Vagina (tissue), 2 donors: ENCODE measurements around the gene DRGX.

ENCODE experiments used
- POLR2AphosphoS5 ChIP-seq, 2 donors: sonication (generic); formaldehyde crosslinking; IDR thresholded peaks; one replicate each; pipeline ENCODE4 v1.9.0; 2017; ENCODE audit warnings: antibody characterized with exemption in 2 of 2, mild to moderate bottlenecking in 2 of 2, low read depth in 1 of 2; ENCODE audit not compliant: insufficient read depth in 1 of 2
- TF ChIP-seq, protein P1 (sequence below), 3 experiments: fragments of 450-650 bp in 2 of 3; fragments of 200-600 bp in 1 of 3; sonication (generic) in 1 of 3; IDR thresholded peaks; one replicate each; pipeline ENCODE4 v1.5.1; 2017 to 2019; ENCODE audit warnings: antibody characterized with exemption in 3 of 3, mild to moderate bottlenecking in 2 of 3, moderate library complexity in 2 of 3

DNA sequence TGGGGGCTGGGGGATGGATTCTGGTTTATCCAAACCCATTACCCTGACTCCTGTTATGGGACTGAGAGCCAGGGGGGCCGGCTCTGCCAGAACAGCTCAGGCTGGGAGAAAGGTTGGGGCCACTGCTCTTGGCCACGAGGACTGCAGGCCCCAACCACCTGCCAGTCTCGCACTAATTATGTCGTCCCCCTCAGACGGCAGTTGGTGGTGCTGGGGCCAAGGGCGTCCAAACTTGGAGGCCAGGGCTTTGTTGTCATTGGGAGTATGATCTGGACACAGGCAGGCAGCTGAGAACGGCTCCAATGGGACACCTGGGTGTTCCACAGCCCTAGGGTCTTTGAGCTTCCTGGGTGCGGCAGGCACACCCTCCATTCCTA is 34.7 kb downstream of the DRGX start:
- TF ChIP-seq, protein P1, sequence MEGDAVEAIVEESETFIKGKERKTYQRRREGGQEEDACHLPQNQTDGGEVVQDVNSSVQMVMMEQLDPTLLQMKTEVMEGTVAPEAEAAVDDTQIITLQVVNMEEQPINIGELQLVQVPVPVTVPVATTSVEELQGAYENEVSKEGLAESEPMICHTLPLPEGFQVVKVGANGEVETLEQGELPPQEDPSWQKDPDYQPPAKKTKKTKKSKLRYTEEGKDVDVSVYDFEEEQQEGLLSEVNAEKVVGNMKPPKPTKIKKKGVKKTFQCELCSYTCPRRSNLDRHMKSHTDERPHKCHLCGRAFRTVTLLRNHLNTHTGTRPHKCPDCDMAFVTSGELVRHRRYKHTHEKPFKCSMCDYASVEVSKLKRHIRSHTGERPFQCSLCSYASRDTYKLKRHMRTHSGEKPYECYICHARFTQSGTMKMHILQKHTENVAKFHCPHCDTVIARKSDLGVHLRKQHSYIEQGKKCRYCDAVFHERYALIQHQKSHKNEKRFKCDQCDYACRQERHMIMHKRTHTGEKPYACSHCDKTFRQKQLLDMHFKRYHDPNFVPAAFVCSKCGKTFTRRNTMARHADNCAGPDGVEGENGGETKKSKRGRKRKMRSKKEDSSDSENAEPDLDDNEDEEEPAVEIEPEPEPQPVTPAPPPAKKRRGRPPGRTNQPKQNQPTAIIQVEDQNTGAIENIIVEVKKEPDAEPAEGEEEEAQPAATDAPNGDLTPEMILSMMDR (IDR thresholded peaks at IDR 0.05), result no peak
- TF ChIP-seq POLR2AphosphoS5 (IDR thresholded peaks at IDR 0.05; ENCODE audit: insufficient read depth in 1 of 2, low read depth in 1 of 2), result no peak
